GM12875 (cell line): Measurements from ENCODE around the gene TANGO6.

ENCODE experiments used
- H3K4me3 ChIP-seq: one replicate; pipeline ENCODE4 v1.5.1; 2011; ENCODE audit warnings: low read depth, low read length, control low read depth
- CTCF ChIP-seq: IDR thresholded peaks from 2 replicates; pipeline ENCODE4 v1.5.1; 2011; ENCODE audit warnings: low read depth, mild to moderate bottlenecking, control low read depth, inconsistent platforms, low read length, moderate library complexity, borderline replicate concordance; ENCODE audit not compliant: insufficient read depth

TANGO6 gene

GRCh38 chr16:68823401-68824135, 19.8 kb upstream of the TANGO6 start:
- no peak for TF ChIP-seq CTCF
- no peak overlapping the region for H3K4me3 ChIP-seq

GRCh38 chr16:68825427-68825826, 17.9 kb upstream of the TANGO6 start:
- no peak overlapping the region for H3K4me3 ChIP-seq
- no peak for TF ChIP-seq CTCF

GRCh38 chr16:68826652-68827051, 16.7 kb upstream of the TANGO6 start:
- H3K4me3 ChIP-seq, result no peak overlapping the region
- no peak for TF ChIP-seq CTCF

- no peak for TF ChIP-seq CTCF
- no peak overlapping the region for H3K4me3 ChIP-seq
Observed at GRCh38 chr16:68833251-68833650, 10.1 kb upstream of the TANGO6 start.

- no peak overlapping the region for H3K4me3 ChIP-seq
- no peak for TF ChIP-seq CTCF
Observed at GRCh38 chr16:68834550-68834949, 8.8 kb upstream of the TANGO6 start.

GRCh38 chr16:68835970-68836369, 7.4 kb upstream of the TANGO6 start:
- no peak for TF ChIP-seq CTCF
- no peak overlapping the region for H3K4me3 ChIP-seq

GRCh38 chr16:68839831-68840230, 3.5 kb upstream of the TANGO6 start:
- TF ChIP-seq CTCF, result no peak
- no peak overlapping the region for H3K4me3 ChIP-seq

- H3K4me3 ChIP-seq, result peak overlapping the region; percentile 80
Observed at GRCh38 chr16:68842964-68843481, 308 bp upstream of the TANGO6 start.
